Spinal cord (tissue), 10 donors: ENCODE measurements around the gene CWC25. TPM values are rescaled to one million over a fixed set of nuclear protein-coding genes. Genes with fewer than 3 reads are reported as not detected.
"Not testable (repeated sequence)": the region's sequence is repeated elsewhere in the genome, so short reads cannot be mapped to it uniquely, and the experiment has no call there.

Experiments used
- DNase-seq, 6 donors: peaks; one replicate each; pipeline versions ENCODE4 v3.0.0 to v3.0.0-alpha.2; 2013 to 2015; ENCODE audit warnings: low spot score in 6 of 6, low read depth in 4 of 6
- H3K27ac ChIP-seq: one replicate; pipeline ENCODE4 v1.5.1; 2013; ENCODE audit warnings: low read depth, low read length, control low read depth
- H3K27me3 ChIP-seq: one replicate; pipeline ENCODE4 v1.6.1; 2013; ENCODE audit warnings: low read length; ENCODE audit not compliant: control insufficient read depth, insufficient read depth
- H3K36me3 ChIP-seq: one replicate; pipeline ENCODE4 v1.6.1; 2013; ENCODE audit warnings: low read length; ENCODE audit not compliant: control insufficient read depth, insufficient read depth
- H3K4me1 ChIP-seq: one replicate; pipeline ENCODE4 v1.6.1; 2013; ENCODE audit warnings: low read length; ENCODE audit not compliant: control insufficient read depth, insufficient read depth
- H3K4me3 ChIP-seq: one replicate; pipeline ENCODE4 v1.5.1; 2013; ENCODE audit warnings: low read depth, low read length, control low read depth
- H3K9me3 ChIP-seq: one replicate; pipeline ENCODE4 v1.6.1; 2013; ENCODE audit warnings: low read length; ENCODE audit not compliant: control insufficient read depth, insufficient read depth
- WGBS: methylation state at CpG from one replicate; pipeline ENCODE4 v1.1.5; 2013; ENCODE audit warnings: missing lambda C conversion rate; ENCODE audit not compliant: insufficient coverage; 5-methylcytosine and 5-hydroxymethylcytosine counted together
- polyA plus RNA-seq, 2 donors: library from polyadenylated mRNA; unstranded; fragments of 120-200 nt; gene quantifications; one replicate each; pipeline ENCODE4 v1.2.1, GENCODE V29; 2013; ENCODE audit not compliant: insufficient read length in 2 of 2
- total RNA-seq, 2 donors: library from RNA; depleted of rRNA in 1 of 2; stranded (reverse); fragments of 120-200 nt in 1 of 2; fragments of >200 nt in 1 of 2; gene quantifications; one replicate each; pipeline versions ENCODE4 v1.2.3 to v1.2.4, GENCODE V29; 2013 to 2014
- donor health status: healthy.

CWC25 gene
- total and polyA plus RNA-seq, 4 donors, result 8.2 to 21.2 (median 16.4) TPM

DNA sequence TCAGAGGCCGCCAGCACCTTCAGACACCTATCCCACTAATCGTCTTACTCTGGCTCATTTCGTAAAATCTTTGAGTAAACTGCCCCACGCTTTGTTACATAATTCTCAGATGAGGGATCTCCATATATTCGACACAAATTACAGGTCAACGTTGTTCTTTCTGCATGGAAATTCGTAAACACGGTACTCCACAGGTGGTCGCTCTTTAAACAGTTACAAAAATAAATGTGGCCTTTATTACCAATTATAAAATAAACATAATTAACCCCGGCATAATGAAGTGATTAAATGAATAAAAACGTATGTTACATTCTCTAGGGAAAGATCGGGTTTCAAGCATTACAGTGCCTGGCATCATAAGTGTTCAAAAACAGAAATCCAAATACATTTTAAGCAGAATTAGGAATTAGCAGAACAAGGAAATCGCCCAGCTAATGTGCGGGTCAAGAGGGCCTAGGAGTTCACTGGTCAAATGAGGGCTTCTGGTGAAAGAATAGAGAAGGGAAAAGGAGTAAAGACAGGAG, 24.8 kb downstream of the CWC25 start:
- peaks cover 35% of the 10 kb centered on the region for H3K36me3 ChIP-seq
- H3K27me3 ChIP-seq, result no peaks in the 10 kb centered on the region
- peak overlapping the region; percentile 93 for H3K27ac ChIP-seq
- 18% methylated on average over 6 of the region's 14 CpGs for WGBS
- peaks cover 14% of the 10 kb centered on the region for H3K4me1 ChIP-seq
- no peak for DNase-seq
- H3K9me3 ChIP-seq, result no peaks in the 10 kb centered on the region
- peak overlapping the region; percentile 55 for H3K4me3 ChIP-seq

DNA sequence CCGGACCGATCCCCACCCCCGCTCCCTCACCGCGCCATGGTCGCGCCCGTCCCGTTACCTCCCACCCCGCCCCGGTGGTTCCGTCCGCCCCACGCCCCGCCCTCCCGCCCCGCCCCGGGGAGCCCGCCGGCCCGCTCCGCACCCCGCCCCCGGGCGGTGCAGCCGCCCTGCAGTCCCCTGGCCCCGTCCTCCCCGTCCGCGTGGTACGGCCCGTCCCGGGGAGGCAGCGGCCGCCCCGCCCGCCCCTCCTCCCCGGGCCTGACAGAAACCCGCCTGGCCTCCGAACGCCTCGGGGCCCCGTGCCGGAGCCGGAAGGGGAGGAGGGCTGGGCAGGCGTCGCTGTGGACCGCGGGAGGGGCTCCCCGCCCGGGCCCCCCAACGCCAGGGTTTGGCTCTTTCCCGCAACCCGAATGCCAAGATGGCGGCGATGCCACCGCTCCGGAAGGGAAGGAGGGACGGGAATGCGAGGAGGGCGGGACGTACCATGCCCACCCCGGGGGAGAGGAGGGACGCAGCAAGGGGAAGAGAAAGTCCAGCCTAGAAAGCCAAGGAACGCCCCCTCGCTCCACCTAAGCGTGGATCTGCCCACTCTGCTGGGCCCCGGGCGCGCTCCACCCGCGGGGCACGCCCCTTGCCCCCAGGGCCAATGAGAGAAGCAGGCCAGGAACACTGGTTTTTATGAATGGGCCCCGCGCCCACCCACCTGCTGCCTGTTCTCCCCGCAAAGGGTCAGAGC, 25.5 kb downstream of the CWC25 start, which contains the start of gene PIP4K2B:
Gene PIP4K2B (minus strand): TSS at position 56 of the 736 bp plus-strand sequence. CDS start 132 bp downstream, outside the sequence.
- no peaks in the 10 kb centered on the region for H3K27me3 ChIP-seq
- peak within 1 kb of the TSS; percentile 93 for H3K27ac ChIP-seq
- WGBS, result 0% methylated on average over 60 of the region's 76 CpGs
- H3K4me1 ChIP-seq, result peaks cover 14% of the 10 kb centered on the region
- H3K9me3 ChIP-seq, result no peaks in the 10 kb centered on the region
- peaks cover 34% of the 10 kb centered on the region for H3K36me3 ChIP-seq
- H3K4me3 ChIP-seq, result peak within 1 kb of the TSS; percentile 71
- peak; percentile 82 to 99 (median 94) for DNase-seq

DNA sequence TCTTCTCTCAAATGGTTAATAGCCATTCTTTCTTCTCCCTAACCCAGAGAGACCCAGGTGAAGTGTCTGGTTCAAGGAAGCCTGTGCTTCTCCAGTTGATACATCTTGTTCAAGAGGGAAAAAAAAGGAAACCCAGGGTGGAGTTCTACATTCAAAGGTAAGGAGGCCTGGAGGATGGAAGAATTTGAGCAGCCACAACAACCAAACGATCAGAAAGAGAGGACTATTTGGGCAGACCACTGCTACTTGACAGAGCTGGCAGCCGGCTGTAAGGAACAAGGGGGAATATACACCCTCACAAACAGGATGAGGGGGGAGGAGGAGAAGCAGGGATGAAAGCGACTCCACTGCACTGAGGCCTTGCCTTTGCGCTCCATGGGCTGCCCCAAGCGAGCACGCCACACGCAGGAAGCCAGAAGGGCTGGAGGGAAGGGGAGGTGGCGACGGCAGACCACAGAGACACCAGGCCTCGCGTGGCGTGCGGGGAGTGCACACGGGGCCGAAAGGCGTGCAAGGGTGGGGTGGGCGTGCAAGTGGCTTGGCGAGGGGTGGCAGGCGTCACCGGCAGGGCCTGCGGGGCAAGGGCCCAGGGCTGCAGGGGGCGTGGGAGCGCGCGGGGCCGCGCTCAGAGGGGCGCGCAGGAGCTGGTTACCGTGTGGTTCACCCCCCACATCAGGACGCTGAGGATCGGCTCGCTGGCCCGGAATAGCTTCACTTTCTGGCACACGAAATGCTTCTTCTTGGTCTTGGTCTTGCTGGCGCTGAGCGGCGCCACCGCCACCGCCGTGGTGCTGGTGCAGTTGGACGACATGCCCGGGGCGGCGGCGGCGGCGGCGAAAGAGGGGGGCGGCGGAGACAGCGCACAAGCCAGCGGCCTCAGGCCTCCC, 26.3 kb downstream of the CWC25 start:
- WGBS, result under 1% methylated on average over 50 of the region's 53 CpGs
- no peaks in the 10 kb centered on the region for H3K9me3 ChIP-seq
- DNase-seq, result peak in 5 of 6 donors; percentile 19 to 67 (median 23)
- no peaks in the 10 kb centered on the region for H3K27me3 ChIP-seq
- H3K36me3 ChIP-seq, result peaks cover 28% of the 10 kb centered on the region
- H3K27ac ChIP-seq, result peak overlapping the region; percentile 78
- peaks cover 14% of the 10 kb centered on the region for H3K4me1 ChIP-seq
- peak overlapping the region; percentile 71 for H3K4me3 ChIP-seq

DNA sequence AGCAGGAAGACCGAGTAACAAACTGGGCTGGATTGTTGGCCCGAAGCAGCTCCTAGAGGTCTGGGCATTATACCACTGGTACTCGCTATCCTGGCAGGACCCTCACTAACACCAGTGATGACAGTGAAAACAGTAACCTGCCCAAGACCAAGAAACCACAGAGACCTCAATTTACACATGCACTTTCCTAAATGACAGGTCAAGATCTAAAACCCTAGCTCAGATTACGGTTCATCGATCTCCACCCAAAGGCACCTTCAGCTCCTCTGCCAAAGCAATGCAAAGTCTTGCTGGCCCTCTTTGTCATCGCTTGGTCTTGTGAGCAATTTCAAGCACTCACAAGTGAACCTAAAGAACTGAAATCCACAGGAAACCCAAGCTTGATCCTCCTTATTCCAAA, 27.3 kb downstream of the CWC25 start:
- Histone ChIP-seq H3K36me3 (peaks cover 23% of the 10 kb centered on the region), H3K9me3 (no peaks in the 10 kb centered on the region), H3K4me3 (peak overlapping the region; percentile 71), H3K4me1 (peaks cover 14% of the 10 kb centered on the region), H3K27ac (peak overlapping the region; percentile 78), H3K27me3 (no peaks in the 10 kb centered on the region)
- no peak for DNase-seq
- WGBS, result 74% methylated on average over 5 of the region's 6 CpGs

DNA sequence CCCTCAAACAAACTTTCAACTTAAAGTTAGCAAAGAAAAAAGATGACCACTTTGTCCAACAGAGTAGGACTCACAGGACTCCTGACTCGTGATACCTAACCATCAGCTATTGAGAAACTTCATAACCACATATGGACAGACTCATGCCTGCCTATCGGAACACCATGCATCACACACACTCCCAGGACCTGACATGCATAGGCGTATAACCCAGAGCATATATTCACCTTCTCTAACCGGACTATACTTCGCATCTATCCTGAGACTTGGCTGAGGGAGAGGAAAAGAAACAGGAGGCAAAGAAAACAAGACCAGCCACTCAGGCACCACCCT, 28.0 kb downstream of the CWC25 start:
- H3K27ac ChIP-seq, result no peak overlapping the region
- H3K4me3 ChIP-seq, result no peak overlapping the region
- 100% methylated on average over 1 of the region's 5 CpGs for WGBS

DNA sequence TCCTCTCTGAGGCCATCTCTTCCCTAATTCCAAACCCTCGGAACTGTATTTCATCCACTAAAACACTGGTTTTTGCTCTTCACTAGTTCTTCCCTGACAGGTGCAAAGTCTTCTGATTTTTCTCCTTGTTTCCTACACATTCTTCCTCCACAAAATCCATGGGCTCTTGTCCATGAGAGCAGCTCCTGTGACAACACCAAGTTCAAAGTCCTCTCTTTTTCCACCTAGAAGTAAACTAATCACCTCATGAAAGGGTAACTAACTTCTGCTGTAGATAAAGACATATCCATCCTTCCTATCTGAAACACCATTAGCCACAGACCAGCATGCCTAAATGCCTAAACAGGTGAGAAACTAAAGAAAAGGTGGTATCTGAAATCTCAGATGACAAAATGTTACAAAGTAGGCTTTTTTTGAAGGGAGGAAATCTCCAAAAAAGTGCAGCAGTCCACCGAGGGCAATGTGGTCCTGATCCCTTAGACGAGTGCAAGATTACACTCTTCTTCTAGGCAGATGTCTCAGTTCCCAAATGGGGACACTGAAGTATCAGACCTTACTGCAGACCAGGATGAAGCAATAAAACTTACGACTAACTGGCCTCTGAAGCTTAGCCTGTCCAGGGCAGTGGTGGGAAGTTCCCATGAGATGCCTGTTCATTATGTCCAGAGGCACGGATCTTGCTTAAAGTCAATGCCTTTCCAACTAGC, 28.5 kb downstream of the CWC25 start:
- no peak overlapping the region for H3K27ac ChIP-seq
- WGBS, result 93% methylated on average over 4 of the region's 5 CpGs

More for the DNA sequence above, 28.0 kb downstream of the CWC25 start:
- H3K36me3 ChIP-seq, result peaks cover 23% of the 10 kb centered on the region
- no peaks in the 10 kb centered on the region for H3K27me3 ChIP-seq
- peaks cover 14% of the 10 kb centered on the region for H3K4me1 ChIP-seq
- no peaks in the 10 kb centered on the region for H3K9me3 ChIP-seq
- no peak for DNase-seq

DNA sequence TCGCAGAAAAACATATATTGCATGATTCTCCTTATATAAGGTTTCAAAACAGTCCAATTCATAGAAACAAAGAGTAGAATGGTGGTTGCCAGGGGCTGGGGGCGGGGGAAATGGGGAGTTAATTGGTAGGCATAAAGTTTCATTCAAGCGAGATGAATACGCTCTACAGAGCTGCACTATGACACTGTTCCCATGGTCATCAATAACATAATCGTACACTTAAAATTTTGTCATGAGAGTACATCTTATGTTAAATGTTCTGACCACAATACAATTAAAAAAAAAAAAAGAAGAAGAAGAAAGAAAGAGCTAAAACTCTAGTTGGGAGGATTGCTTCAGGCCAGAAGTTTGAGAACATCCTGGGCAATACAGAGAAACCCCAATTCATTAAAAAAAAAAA, 30.9 kb downstream of the CWC25 start:
- H3K4me1 ChIP-seq, result peaks cover 14% of the 10 kb centered on the region
- peaks cover 26% of the 10 kb centered on the region for H3K36me3 ChIP-seq
- no peak overlapping the region for H3K27ac ChIP-seq
- H3K27me3 ChIP-seq, result no peaks in the 10 kb centered on the region
- no peak overlapping the region for H3K4me3 ChIP-seq
- no peaks in the 10 kb centered on the region for H3K9me3 ChIP-seq
- no peak for DNase-seq
- WGBS, result no CpG with 5 or more reads among the region's 5 CpGs

More for the DNA sequence above, 28.5 kb downstream of the CWC25 start:
- no peak for DNase-seq
- H3K27me3 ChIP-seq, result no peaks in the 10 kb centered on the region
- peaks cover 14% of the 10 kb centered on the region for H3K4me1 ChIP-seq
- H3K4me3 ChIP-seq, result no peak overlapping the region
- no peaks in the 10 kb centered on the region for H3K9me3 ChIP-seq
- H3K36me3 ChIP-seq, result peaks cover 26% of the 10 kb centered on the region

DNA sequence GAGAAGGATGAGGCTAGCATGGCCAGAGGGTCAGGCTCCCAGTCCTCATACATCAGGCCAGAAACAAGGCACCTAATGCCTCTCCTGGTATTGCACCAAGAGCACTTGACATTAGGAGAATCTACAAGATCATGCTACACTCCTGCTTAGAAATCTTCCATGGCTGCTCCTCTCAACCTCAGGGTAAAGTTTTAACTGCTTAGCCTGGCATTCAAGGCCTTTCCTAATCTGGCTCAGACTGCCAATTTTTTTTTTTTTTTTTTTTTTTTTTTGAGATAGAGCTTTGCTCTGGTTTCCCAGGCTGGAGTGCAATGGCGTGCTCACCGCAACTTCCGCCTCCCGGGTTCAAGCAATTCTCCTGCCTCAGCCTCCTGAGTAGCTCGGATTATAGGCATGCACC, 34.0 kb downstream of the CWC25 start:
- Histone ChIP-seq H3K27me3 (no peaks in the 10 kb centered on the region), H3K9me3 (no peaks in the 10 kb centered on the region), H3K27ac (no peak overlapping the region), H3K36me3 (peaks cover 34% of the 10 kb centered on the region), H3K4me3 (no peak overlapping the region), H3K4me1 (peaks cover 3% of the 10 kb centered on the region)
- WGBS, result no CpG with 5 or more reads among the region's 5 CpGs
- no peak for DNase-seq

DNA sequence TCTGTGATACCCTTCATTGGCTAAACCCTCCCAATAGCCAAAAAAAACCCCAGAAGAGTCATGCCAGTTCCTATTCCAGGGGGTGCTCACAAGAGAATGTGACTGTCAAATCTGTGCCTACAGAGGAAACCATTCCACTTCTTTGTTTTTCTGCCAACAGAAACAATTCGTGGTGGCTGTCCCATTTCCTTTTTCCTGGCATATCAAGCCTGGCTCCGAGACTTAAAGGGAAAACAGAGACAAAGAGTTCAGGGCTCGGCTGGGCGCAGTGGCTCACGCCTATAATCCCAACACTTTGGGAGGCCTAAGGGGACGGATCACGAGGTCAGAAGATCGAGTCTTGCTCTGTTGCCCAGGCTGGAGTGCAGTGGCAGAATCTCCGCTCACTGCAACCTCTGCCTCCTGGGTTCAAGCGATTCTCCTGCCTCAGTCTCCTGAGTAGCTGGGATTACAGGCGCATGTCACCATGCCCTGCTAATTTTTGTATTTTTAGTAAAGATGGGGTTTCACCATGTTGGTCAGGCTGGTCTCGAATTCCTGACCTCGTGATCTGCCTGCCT, 34.9 kb downstream of the CWC25 start:
- not testable (repeated sequence) for H3K4me1 ChIP-seq, H3K4me3 ChIP-seq, DNase-seq, H3K9me3 ChIP-seq, H3K27me3 ChIP-seq, H3K27ac ChIP-seq
- WGBS, result 66% methylated on average over 11 of the region's 13 CpGs
- peaks cover 36% of the 10 kb centered on the region for H3K36me3 ChIP-seq
